GM19463 (cell line): ENCODE data around the gene HTATSF1.
A peak's percentile ranks its signal among the peaks of the same experiment; 100 is the strongest.

Experiments
- ATAC-seq: cut with Tn5 transposase; IDR thresholded peaks from one replicate; pipeline ENCODE4 v1.9.1; 2021; ENCODE audit warnings: mild to moderate bottlenecking, moderate library complexity; ENCODE audit not compliant: unreplicated experiment

The HTATSF1 gene, protein sequence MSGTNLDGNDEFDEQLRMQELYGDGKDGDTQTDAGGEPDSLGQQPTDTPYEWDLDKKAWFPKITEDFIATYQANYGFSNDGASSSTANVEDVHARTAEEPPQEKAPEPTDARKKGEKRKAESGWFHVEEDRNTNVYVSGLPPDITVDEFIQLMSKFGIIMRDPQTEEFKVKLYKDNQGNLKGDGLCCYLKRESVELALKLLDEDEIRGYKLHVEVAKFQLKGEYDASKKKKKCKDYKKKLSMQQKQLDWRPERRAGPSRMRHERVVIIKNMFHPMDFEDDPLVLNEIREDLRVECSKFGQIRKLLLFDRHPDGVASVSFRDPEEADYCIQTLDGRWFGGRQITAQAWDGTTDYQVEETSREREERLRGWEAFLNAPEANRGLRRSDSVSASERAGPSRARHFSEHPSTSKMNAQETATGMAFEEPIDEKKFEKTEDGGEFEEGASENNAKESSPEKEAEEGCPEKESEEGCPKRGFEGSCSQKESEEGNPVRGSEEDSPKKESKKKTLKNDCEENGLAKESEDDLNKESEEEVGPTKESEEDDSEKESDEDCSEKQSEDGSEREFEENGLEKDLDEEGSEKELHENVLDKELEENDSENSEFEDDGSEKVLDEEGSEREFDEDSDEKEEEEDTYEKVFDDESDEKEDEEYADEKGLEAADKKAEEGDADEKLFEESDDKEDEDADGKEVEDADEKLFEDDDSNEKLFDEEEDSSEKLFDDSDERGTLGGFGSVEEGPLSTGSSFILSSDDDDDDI

GRCh38 chrX:136497556-136498052 is at the start of gene HTATSF1:
Gene HTATSF1, plus strand, starts transcription at chrX:136497592. Its CDS starts 93 bp downstream, at chrX:136497685.
- ATAC-seq, result peak; percentile 4

DNA sequence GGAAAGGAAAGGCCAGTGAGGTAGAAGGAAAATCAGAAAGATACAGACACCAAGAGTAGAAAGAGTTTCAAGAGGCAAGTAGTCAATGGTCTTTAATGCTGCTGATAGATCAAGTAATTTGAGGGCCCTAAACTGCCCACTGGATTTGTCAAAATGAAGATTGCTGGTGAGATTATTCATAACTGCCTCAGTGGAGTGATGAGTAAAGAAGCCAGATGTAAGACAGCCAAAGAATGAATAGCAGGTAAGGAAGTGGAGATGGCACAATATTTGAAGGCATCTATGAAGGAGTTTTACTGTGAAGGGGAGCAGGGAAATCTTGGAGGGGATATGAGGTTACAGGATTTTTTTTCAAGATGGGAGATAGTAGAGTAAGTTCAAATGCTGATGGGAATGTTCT is 49.4 kb upstream of the HTATSF1 start:
- ATAC-seq, result no peak

DNA sequence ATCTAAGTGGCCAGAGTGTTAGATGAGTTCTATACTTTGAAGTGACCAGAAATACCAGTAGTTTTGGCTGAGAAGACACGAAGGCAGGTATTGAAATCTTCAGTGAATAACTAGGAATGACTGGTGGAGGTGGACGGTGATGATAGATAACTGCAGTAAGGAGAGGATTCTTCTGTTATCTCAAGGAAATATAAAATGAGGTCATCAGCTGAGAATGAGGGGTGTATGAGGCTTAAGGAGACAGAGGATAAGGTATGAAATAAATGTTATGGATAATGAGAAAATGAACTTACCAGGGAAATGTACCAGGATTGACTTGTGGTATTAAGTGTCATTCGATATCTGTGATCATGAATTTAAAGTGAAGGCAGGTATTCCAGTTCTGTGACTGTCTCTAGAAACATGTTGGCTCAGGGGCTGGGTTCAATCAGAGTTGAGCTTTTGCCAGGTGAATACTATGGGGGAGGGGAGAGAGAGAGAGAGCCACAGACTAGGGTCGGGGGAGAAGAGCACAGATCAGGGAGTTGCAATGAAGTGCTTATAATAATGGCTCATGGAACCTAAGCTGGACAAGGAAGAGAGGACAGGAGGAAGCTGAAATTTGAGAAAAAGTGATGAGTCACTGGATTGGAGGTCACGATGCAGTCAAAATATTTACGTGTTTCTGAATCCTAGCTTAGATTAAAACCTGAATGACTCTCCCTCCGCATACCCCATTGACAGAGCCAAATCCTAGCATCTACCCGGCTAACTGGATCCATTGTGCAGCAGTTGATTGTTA is 47.2 kb upstream of the HTATSF1 start:
- ATAC-seq, result no peak

DNA sequence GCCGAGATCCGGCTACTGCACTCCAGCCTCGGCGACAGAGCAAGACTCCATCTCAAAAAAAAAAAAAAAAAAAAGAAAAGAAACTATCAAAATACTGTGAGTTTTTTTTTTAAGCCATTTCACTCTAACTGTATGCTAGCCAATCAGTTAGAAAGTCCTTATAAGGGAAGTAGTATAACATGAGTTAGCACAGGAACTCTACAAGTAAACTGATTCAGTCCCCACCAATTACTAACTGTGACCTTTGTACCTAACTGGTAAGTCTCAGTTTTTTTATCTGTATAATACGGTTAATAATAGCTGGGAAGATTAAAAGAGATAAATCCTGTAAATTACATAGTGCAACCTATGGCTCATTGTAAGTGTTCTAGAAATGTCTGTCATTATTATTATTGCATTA is 44.8 kb upstream of the HTATSF1 start:
- ATAC-seq, result no peak

DNA sequence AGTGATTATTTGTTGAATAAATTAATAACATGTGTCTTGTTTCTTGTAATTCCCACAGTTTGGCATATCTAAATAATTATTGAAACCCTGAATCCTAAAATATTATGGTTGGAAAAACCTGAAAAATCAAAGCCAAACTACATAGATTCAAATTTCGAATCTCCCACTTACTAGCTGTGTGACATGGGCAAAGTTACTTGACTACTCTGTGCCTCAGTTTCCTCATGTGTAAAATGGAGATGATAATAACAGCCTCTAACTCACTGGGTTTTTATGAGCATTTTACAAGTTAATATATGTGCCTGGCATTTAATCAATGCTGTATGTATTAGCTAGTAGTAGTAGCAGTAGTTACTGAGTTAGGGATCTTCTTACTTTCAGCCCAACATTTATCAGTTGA is 44.3 kb upstream of the HTATSF1 start:
- no peak for ATAC-seq

DNA sequence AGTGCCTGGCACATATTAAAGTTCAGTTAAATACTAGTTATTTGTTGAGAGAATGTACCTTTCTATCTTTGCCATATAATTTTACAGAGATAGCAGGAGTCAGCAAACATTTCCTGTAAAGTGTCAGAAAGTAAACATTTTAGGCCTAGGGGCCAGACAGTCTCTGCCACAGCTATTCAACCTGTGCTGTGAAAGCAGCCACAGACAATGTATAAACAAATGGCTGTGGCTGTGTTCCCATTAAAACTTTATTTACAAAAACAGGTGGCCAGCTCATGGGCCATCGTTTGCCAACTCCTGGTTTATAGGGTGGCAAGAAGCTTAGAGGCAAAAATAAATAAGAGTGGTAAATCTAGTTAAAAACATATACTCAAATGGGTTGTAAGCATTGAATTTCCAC is 43.6 kb upstream of the HTATSF1 start:
- no peak for ATAC-seq

DNA sequence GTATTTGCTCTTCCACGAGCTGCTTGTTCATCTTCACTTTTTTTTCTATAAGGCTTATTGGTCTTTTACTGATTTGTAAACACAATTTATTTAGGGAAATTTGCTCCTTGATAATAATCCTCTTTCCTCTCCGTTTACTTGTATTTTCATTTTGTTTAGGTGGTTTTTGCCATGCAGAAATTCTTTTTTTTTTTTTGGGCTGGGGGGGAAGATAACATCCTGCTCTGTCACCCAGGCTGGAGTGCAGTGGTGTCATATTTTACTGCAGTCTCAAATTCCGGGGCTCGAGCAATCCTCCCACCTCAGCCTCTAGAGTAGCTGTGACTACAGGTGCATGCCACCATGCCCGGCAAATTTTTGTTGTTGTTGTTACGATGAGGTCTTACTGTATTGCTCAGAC is 41.3 kb upstream of the HTATSF1 start:
- ATAC-seq, result no peak

DNA sequence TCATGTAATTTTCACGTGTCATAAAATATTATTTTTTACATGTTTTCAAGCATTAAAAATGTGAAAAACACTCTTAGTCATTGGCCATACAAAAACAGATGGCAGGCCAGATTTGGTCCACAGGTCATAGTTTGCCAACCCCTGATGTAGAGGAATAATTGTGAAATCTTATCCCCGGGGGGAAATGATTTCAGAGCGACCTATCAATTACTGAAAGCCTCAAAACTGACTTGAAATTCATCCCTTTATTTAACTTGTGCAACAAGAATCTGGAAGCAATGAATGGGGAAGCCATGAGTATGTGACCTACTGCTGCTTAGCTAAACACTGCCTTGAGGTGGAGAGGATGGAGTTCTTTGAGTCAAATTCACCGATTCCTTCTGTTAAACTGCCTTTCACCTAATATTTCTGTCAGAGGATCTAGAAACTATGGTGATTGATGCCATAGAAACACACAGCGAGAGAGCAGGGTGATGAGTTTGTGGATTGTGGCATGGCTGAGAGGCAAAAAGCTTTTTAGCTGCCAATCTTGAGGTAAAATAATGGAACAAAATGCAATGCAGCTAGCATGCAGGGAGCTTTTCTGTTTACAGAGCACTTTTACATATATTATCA is 40.0 kb upstream of the HTATSF1 start:
- ATAC-seq, result no peak

DNA sequence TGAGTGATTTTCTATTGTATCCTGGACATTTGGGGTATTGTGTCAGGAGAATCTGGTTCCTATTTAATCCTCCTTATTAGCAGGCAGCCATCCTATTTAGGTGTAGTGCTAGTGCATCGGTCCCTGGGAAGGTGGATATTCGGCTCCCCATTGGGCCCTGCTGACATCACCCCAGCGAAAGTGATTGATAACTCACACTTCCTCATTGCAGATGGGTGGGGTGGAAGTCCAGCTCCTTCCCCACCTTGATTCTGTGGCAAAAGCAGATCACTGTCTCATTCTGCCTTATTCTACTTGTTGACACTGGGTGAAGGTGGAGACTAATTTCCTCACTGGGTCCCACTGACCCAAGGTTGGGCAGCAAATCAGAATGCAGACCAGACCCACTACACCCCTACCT is 32.8 kb upstream of the HTATSF1 start:
- no peak for ATAC-seq

- no peak for ATAC-seq
Observed at GRCh38 chrX:136467303-136467702, 30.1 kb upstream of the HTATSF1 start.

GRCh38 chrX:136468391-136469103 is 28.8 kb upstream of the HTATSF1 start:
- no peak for ATAC-seq

DNA sequence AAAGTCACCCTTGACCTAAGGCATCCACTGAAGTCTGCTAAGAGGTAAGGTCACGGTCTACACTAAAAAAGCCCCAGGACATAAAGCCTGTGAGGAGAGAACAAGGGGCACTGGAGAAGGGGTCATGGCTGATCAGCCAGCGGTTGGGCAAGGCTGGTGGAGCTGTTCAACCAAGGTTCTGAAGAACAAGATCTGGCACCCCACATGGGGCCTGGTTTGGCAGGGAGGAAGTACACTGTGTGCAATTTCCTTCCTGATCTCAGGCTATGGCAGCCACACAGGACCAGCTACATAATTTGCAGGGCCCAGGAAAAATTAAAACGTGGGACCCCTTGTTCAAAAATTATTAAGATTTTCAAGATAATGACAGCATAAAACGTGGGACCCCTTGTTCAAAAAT is 23.7 kb upstream of the HTATSF1 start:
- ATAC-seq, result no peak

DNA sequence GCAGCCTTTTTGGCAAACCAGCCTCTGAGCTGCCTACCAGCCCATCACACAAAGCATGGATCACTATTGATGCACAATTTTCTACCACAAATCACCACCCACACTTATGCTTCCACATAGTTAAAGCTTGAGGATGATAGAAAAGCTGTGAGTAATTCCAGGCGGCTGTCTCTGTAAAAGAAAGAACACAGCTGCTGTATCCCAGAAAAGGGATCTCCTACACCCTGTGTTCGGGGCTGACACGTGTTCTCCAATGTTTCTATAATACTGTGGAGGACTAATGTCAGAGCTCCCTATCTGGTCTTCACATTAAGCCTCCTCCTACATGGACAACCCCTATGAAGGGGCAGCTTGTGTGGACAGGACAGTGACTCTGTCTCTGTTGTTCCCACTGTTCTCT is 22.2 kb upstream of the HTATSF1 start:
- ATAC-seq, result no peak

DNA sequence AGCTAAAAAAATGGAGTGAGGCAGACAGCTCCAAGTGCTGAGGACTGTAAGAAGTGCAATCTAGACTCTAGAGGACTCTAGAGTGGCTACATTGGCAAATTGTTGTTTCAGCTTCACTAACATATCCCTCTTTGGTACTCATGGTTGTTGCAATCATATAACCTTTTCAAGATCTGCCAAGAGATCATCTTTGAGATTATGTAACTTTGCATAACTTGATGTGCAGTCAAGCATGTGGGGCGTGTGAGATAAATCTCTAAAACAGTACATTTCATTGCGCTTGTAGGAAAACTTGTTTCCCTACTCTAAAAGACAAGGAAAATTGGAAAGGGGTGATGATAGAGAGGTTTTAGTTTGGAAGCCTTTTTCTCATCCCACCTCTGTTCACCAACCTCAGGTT is 20.9 kb upstream of the HTATSF1 start:
- no peak for ATAC-seq

- no peak for ATAC-seq
Observed at GRCh38 chrX:136477026-136477425, 20.4 kb upstream of the HTATSF1 start.

- no peak for ATAC-seq
Observed at GRCh38 chrX:136480383-136480782, 17.0 kb upstream of the HTATSF1 start.

DNA sequence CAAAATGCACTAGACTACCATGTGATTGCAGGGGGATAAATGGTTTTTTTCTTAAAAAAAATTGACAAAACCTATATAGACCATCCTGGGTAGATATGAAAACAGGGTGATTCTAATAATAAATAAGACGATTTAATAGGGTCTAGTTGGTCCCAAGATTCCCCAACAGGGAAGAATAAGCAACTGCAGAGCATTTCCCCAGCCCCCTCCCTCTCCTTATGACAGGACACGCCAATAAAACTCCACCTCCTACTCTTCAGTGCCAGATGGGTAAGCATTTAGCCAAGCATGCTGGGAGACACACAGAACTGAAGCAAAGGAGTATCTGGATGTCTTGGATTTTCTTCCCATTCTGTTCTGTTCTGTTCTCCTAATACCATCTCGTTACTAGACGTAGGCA is 9.7 kb upstream of the HTATSF1 start, which contains the start of gene BRS3:
TSS of gene BRS3 (plus strand) at position 301 of the 400 bp plus-strand sequence. CDS start 168 bp downstream, outside the sequence.
- no peak for ATAC-seq

DNA sequence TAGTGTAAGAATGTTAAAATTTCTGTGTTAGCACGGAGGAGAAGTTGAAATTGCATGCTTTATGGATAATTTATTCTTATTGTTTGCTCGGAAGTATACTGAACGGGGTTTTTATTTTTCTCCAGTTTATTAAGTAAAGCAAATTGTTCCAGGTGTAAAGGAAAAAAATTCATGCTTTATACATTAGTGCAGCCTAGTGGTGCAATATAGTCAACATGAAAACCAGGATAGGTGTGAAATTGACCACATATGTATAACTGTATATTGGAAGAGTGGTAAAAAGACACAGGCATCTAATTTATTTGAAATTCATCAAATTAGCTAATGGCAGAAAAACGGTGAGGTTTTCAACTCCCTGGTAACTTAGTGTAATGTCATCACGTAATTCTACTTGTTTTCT is 8.7 kb upstream of the HTATSF1 start:
- no peak for ATAC-seq

- no peak for ATAC-seq
Observed at GRCh38 chrX:136491832-136492231, 5.6 kb upstream of the HTATSF1 start.

- ATAC-seq, result no peak
Observed at GRCh38 chrX:136493011-136493410, 4.4 kb upstream of the HTATSF1 start.
